ENCODE measurements around the gene BST1.

BST1 gene, protein sequence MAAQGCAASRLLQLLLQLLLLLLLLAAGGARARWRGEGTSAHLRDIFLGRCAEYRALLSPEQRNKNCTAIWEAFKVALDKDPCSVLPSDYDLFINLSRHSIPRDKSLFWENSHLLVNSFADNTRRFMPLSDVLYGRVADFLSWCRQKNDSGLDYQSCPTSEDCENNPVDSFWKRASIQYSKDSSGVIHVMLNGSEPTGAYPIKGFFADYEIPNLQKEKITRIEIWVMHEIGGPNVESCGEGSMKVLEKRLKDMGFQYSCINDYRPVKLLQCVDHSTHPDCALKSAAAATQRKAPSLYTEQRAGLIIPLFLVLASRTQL

GRCh38 chr4:15702941-15703403 is at the start of gene BST1:
Gene BST1 (plus strand): TSS chr4:15703065. CDS start chr4:15703145, 80 bp downstream.
- peak; percentile 78 for DNase-seq

DNA sequence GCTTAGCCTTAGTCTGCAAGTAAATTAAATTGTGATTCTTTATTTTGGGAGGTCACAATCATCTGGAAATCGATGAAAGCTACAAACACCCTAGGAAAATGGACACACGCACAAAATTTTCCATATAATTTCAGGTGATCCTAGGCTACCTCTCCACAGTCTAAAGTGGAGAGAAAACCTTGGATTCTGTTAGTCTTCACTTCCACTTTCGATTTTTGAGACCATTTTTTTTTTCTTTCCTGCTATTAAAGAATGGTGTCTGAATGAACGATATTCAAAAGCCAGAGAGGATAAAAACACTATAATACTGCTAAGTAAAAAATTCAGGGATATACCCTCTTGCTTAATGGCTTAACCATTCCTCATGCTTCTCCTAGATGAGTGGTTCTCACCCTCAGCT is 49.4 kb upstream of the BST1 start:
- no peak for DNase-seq

- DNase-seq: no peak
These were observed 48.8 kb upstream of the BST1 start for GRCh38 chr4:15653864-15654592.

- peak; percentile 80 for DNase-seq
These were observed 48.2 kb upstream of the BST1 start for GRCh38 chr4:15654593-15655222.

- peak; percentile 94 for DNase-seq
These were observed 47.4 kb upstream of the BST1 start, which contains the start of gene FBXL5 for GRCh38 chr4:15655223-15656037. Gene FBXL5 (minus strand): TSS chr4:15655357. CDS start chr4:15655287, 70 bp downstream.

- no peak for DNase-seq
These were observed 46.8 kb upstream of the BST1 start for GRCh38 chr4:15656038-15656470.

DNA sequence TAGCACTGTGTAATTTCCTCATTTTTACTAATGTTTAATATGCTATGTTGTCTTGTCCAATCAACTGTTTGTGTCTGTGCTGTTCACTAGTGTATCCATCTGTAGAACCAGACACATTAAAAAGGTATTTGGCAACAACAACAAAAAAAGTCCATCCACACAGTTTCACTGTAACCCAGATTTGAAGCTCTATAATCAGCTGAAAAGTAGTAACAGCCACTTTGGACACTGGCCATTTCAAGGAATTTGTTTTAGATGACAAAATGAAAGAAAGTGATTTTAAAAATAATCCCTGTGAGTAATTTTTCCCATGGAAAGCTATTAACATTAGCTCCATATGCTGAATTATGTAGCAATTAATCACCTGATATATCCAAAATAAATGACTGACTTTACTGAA is 45.5 kb upstream of the BST1 start:
- no peak for DNase-seq

DNA sequence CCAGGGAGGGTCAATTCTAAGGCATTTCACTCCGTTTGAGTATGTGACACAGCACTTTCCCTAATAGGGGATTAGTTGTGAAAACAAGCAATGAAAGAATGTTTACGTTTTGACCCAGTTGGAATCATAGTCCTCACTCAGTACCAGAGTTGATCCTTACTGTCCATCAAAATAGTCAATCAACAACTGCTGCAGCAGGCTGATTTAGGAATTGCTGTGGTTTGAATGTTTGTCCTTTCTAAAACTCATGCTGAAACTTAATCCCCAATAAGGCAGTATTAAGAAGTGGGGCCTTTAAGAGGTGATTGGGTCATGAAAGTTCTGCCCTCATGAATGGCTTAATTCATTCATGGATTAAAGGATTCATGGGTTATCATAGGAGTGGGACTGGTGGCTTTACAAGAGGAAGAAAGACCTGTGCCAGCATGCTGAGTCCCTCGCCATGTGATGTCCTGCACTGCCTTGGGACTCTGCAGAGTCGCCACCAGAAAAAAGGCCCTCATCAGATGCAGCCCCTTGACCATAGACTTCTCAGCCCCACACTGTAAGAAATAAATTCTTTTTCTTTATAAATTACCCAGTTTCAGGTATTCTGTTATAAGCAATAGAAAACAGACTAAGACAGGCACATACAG is 44.6 kb upstream of the BST1 start:
- no peak for DNase-seq

- DNase-seq: no peak
These were observed 44.1 kb upstream of the BST1 start for GRCh38 chr4:15658781-15659180.

DNA sequence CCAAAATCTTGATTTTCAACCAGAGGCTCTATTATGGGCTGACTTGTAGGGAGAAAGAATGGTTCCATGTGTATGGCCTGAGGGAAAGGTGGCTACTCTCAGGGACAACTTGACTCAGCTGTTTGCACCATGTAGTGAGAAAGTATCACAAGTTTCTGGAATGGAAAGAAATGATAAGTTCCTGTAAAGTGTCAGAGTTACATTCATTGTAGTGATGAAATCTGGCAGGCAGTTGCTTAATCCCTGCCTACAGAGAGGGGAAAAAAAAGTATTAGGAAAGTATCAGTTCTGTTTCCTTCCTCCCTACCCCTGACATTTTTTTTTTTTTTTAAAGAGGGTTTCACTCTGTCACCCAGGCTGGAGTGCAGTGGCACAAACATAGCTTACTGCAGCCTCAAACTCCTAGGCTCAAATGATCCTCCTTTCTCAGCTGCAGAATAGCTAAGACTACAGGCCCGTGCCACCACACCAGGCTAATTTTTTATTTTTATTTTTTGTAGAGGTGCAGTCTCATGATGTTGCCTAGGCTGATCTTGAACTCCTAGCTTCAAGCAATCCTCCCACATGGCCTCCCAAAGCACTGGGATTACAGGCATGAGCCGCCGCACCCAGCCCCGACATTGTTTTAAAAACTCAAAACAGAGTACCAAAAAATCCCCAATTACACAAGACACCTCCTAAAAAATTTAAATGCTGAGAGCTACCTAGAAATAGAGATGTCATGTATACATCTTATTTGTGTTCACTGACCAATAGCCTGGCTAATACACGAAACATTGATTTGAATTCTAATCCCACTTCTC is 42.9 kb upstream of the BST1 start:
- DNase-seq: no peak

GRCh38 chr4:15665753-15666365 is 37.0 kb upstream of the BST1 start:
- no peak for DNase-seq

GRCh38 chr4:15667006-15667405 is 35.9 kb upstream of the BST1 start:
- no peak for DNase-seq

DNA sequence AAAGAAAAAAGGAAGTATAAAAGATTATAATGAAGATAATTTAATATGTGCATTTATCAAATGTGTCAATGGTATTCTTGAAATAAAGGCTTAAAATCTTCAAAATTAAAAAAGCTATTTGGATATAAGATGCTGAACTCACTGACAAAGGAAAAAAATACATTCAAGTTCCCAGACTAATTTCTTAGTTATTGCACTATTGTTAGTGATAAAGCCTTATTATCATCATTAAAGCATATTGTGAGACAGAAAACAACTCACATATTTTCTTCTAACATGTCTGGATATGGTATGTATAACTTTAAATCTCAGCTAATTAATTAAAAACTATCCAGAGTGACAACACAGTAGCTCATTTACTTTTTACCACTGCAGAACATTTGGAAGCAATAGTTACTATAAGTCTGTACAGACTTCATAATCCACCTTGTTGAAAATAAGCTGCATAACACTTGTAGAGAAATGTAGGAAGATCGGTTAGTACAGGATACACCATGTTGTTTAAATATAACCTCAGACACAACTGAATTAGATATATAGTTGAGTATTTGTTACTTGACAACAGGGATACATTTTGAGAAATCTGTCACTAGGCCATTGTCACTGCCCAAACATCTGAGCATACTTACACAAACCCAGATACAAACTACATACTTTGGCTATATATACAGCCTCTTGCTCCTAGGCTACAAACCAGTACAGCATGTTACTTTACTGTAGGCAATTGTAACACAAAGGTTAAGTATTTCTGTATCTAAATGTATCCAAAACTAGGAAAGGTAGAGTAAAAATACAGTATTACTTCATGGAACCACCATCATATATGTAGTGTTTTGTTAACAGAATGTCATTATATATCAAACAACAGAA is 34.1 kb upstream of the BST1 start:
- DNase-seq: no peak

DNA sequence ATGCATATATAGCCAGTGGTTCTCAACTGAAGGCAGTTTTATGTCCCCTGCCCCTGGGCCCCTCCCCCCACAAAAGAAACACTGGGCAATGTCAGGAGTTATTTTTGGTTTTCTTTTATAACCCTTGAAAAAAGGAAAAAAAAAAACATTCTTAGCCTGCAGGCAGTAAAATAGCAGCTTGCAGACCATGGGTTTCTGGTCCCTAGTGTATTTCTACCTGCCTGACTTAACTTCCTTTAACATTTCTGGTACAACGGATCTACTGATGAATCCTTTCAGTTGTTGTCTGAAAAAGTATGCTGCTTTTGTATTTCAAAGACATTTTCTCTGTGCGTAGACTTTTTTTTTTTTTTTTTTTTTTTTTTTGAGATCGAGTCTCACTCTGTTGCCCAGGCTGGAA is 32.3 kb upstream of the BST1 start:
- DNase-seq: no peak

DNA sequence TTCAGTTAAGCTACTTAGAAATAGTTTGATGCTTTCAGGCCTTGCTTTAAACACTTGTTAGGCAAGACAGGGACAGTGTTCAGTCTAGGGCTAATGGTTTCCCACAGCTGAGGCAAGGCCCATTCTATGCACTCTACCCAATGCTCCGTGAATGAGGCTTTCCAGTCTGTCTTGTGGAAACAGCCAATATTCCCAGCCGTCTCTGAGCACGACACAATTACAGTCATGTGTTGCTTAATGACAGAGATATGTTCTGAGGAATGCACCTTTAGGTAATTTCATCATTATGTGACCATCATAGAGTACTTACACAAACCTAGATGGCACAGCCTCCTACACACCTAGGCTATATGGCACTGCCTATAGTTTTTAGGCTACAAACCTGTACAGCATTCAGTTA is 30.8 kb upstream of the BST1 start:
- no peak for DNase-seq

- DNase-seq: no peak
These were observed 29.5 kb upstream of the BST1 start for GRCh38 chr4:15673337-15673736.

GRCh38 chr4:15674046-15674445 is 28.8 kb upstream of the BST1 start:
- no peak for DNase-seq

GRCh38 chr4:15674926-15675325 is 27.9 kb upstream of the BST1 start:
- DNase-seq: no peak

DNA sequence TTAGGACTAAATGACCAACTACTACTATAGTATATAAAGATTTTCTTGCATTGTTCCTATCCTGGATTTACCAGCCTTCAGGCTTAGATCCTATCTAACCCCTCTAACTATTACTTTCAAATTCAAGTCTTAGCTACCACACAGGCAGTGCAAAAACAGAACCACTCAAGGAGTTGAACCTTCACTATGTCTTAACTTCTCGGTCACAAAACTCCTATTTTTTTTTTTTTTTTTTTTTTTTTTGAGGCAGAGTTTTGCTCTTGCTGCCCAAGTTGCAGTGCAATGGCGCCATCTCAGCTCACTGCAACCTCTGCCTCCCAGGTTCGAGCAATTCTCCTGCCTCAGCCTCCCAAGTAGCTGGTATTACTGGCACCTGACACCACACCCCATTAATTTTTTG is 27.5 kb upstream of the BST1 start:
- no peak for DNase-seq

DNA sequence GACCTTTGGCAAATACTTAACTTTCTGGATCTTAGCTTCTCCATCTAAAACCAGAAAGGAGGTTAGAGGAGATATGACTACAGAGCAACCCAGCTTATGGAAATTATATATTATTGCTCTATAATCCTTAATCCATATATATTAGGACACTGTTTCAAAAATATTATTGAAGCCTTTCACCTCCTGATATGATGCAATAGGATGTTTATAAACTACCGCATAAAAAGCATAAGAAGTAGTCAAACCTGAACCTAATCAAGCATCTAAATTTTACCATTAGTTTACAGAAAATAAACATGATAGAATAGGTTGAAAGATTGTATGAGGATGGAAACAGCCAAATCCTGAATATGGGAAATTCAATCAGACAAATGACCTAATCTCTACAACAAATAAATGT is 26.8 kb upstream of the BST1 start:
- no peak for DNase-seq
